Progenitor cell of endocrine pancreas (in vitro differentiated cells): ENCODE measurements around the gene NOD2. TPM values are rescaled to one million over a fixed set of nuclear protein-coding genes. Genes with fewer than 3 reads are reported as not detected.
A peak's percentile ranks its signal among the peaks of the same experiment; 100 is the strongest.

ENCODE experiments used
- DNase-seq: peaks from one replicate; pipeline ENCODE4 v3.0.0; 2021; ENCODE audit warnings: low spot score; ENCODE audit not compliant: unreplicated experiment
- H3K27ac Mint-ChIP-seq: 2 replicates; pipeline ENCODE4 v1.8.0; 2021; ENCODE audit warnings: mild to moderate bottlenecking, moderate library complexity, mixed read lengths
- H3K27me3 Mint-ChIP-seq: 2 replicates; pipeline ENCODE4 v1.8.0; 2021; ENCODE audit warnings: mixed read lengths
- H3K36me3 Mint-ChIP-seq: 2 replicates; pipeline ENCODE4 v1.8.0; 2022; ENCODE audit warnings: mixed read lengths; ENCODE audit not compliant: insufficient read depth
- H3K4me1 Mint-ChIP-seq: 2 replicates; pipeline ENCODE4 v1.8.0; 2021; ENCODE audit warnings: low read depth, mixed read lengths
- H3K4me3 Mint-ChIP-seq: 2 replicates; pipeline ENCODE4 v1.8.0; 2021; ENCODE audit warnings: low read depth, mild to moderate bottlenecking, moderate library complexity, mixed read lengths
- H3K9me3 Mint-ChIP-seq: 2 replicates; pipeline ENCODE4 v1.8.0; 2021; ENCODE audit warnings: low read depth, mixed read lengths
- CTCF ChIP-seq: fragments of 200-600 bp; sonication (generic); IDR thresholded peaks from one replicate; pipeline ENCODE4 v1.5.0; 2021; ENCODE audit warnings: antibody characterized with exemption, mild to moderate bottlenecking; ENCODE audit not compliant: unreplicated experiment
- total RNA-seq: library from RNA; stranded (reverse); gene quantifications from 2 replicates; pipeline ENCODE4 v1.2.1, GENCODE V29; 2021

NOD2 gene
- total RNA-seq, 1 donor from 2014 or later, result not detected

GRCh38 chr16:50739031-50739430 lies 45.6 kb downstream of the NOD2 start:
- no peak for DNase-seq
- no peak for TF ChIP-seq CTCF
- Mint-ChIP-seq H3K9me3 (no peaks in the 10 kb centered on the region), H3K27ac (peak overlapping the region; percentile 19), H3K4me3 (no peak overlapping the region), H3K36me3 (no peaks in the 10 kb centered on the region), H3K4me1 (peaks cover 2% of the 10 kb centered on the region), H3K27me3 (peaks cover 30% of the 10 kb centered on the region)

GRCh38 chr16:50740736-50741135 lies 47.3 kb downstream of the NOD2 start:
- no peaks in the 10 kb centered on the region for H3K9me3 Mint-ChIP-seq
- no peak overlapping the region for H3K27ac Mint-ChIP-seq
- H3K27me3 Mint-ChIP-seq, result peaks cover 24% of the 10 kb centered on the region
- H3K36me3 Mint-ChIP-seq, result no peaks in the 10 kb centered on the region
- no peak for TF ChIP-seq CTCF
- H3K4me3 Mint-ChIP-seq, result no peak overlapping the region
- no peak for DNase-seq
- peaks cover 2% of the 10 kb centered on the region for H3K4me1 Mint-ChIP-seq

DNA sequence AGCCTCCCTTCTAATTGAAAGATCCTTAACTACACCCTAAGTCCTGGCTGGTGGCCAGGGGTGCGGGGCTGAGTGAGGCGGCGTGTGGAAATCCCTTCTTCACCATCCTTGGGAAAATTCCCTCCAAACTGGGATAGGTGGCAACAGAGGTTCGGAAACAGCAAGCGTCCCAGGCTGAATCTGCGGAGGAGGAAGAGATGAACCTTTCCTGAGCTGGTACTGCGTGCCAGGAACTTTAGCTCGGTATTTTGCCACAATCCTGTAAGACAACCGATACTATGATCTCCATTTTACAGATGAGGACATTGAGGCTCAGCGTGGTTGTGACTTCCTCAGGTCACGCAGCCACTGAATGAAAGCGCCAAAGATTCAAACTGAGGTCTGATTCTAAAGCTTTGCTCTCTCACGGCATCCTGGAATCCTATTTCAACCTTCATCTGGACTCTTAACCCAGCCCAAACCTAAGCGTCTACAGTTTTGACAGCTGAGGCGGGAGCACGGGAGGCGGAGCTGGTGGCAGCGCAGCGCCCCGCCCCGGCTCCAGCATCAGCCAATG lies 47.9 kb downstream of the NOD2 start:
- peak overlapping the region; percentile 82 for H3K27ac Mint-ChIP-seq
- TF ChIP-seq CTCF, result no peak
- no peaks in the 10 kb centered on the region for H3K9me3 Mint-ChIP-seq
- H3K4me3 Mint-ChIP-seq, result peak overlapping the region; percentile 60
- peaks cover 2% of the 10 kb centered on the region for H3K4me1 Mint-ChIP-seq
- peaks cover 18% of the 10 kb centered on the region for H3K27me3 Mint-ChIP-seq
- DNase-seq, result no peak
- H3K36me3 Mint-ChIP-seq, result no peaks in the 10 kb centered on the region

DNA sequence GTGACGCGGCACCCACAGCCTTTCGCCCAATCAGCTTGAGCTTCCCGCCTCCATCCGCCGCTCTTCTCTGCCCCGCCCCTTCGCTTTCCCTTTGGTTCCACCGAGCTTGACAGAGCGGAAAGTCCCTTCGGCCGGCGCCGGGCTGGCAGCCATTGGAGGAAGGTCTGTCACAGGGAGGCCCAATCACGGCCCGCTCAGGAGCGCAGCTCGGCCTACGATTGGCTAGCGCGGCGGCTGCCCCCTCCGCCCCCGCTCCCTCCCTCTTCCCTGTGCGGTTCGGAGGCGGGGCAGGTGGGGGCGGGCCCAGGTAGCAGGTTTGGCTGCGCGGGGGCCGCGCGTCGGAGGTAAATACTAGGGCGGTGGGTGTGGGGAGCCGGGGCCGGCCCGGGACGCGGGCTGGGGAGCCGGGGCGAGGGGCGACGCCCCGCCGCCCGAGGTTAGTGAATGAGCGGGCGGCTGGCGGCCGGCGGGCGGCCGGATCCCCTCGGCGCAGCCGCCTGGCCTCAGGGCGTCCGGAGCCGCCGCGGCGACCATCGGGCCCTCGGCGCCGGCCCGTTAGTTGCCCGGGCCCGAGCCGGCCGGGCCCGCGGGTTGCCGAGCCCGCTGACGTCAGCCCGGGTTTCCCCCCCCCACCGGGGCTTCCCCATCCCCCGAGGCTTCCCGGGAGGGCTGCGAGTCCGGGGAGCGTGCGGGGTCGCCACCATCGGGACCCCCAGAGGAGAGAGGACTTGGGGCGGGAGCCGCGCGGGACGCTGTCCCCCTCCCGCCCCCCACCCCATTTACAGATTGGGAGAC lies 48.6 kb downstream of the NOD2 start, which contains the start of gene CYLD:
TSS of gene CYLD (plus strand) at position 306 of the 795 bp plus-strand sequence. CDS start 7,613 bp downstream, outside the sequence.
- no peak for TF ChIP-seq CTCF
- Mint-ChIP-seq H3K4me3 (peak within 1 kb of the TSS; percentile 78), H3K4me1 (peaks cover 2% of the 10 kb centered on the region), H3K27me3 (peaks cover 16% of the 10 kb centered on the region), H3K9me3 (no peaks in the 10 kb centered on the region), H3K36me3 (no peaks in the 10 kb centered on the region), H3K27ac (peak within 1 kb of the TSS; percentile 82)
- peak; percentile 98 for DNase-seq

DNA sequence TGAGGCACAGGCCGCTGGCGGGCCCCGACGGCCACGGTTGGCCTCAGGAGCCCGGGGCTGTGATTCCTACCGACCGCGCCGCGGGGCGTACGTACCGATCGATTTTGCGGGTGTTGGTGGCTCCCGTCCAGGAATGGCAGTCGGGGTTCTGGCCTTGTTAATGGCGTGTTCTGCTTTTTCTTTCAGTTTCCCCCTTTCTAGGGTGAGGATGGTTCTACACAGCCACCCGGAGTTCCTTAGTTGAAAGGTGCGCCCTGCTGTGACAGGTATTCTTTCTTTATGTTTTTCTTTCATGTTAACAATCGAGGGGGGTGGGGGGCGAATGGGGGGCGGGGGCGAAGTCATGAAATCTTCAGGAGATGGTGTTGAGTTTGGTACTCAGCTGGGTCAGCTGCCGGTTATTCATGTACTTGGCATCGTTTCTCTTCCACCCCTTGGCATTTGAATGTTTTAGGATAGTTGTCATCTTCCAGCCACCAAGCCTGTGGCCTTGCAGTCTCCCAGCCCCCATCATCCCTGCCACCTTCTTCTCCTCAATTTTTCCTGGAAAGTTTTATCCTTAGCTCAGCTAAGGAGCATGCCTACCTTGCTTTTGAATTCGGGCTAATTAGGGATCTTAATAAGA lies 49.3 kb downstream of the NOD2 start:
- Mint-ChIP-seq H3K9me3 (no peaks in the 10 kb centered on the region), H3K36me3 (no peaks in the 10 kb centered on the region), H3K4me1 (peaks cover 2% of the 10 kb centered on the region), H3K27ac (peak overlapping the region; percentile 81), H3K4me3 (peak overlapping the region; percentile 78), H3K27me3 (peaks cover 11% of the 10 kb centered on the region)
- TF ChIP-seq CTCF, result no peak
- DNase-seq, result peak; percentile 29
